ENCODE data around the gene WRAP53.

DNA sequence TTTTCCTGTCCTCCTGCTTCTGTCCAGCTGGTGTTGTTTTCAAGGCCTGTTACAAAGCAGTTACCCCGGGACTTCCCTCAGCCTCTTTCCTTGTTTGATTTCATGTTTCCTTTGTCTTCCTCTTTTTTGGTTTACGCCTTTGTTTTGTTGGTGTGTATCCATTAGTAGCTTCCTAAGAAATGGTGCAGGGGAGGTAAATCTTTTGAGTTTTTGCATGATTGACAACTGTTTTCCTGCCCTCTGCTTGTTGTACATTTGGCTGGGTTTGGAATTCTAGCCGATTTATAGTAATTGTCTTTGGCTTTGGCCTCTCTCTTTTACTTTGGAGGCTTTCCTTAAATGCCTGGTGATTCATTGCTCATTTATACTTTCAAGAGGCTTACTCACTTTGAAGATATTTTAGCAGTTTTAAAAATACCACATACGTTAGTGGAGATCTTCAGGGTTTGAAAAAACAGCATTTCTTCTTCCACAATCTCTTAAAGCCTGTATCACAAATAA is 62.1 kb downstream of the WRAP53 start:
- TF ChIP-seq ZBTB44 (CRISPR knock-in tag; IDR thresholded peaks at IDR 0.05) = no peak
- no peak for TF ChIP-seq ZSCAN20 (CRISPR knock-in tag; IDR thresholded peaks at IDR 0.05; ENCODE audit: borderline replicate concordance)
- TF ChIP-seq SALL2 (CRISPR knock-in tag; IDR thresholded peaks at IDR 0.05) = no peak
- no peak for TF ChIP-seq EP300 (IDR thresholded peaks at IDR 0.05; ENCODE audit: low read depth in 2 of 2, low read length in 2 of 2)
- no peak for TF ChIP-seq EP300 (CRISPR knock-in tag; IDR thresholded peaks at IDR 0.05; ENCODE audit: borderline replicate concordance)
- TF ChIP-seq EZH2 (conservative IDR thresholded peaks at IDR 0.05; ENCODE audit: low read depth, low read length) = no peak
- TF ChIP-seq RFX5 (IDR thresholded peaks at IDR 0.05; ENCODE audit: low read depth, low read length) = no peak
- no peak for TF ChIP-seq KAT2B (IDR thresholded peaks at IDR 0.05; ENCODE audit: borderline replicate concordance, low read depth, low read length)
- no peak for TF ChIP-seq FOXM1 (CRISPR knock-in tag; IDR thresholded peaks at IDR 0.05)
- TF ChIP-seq SP1 (IDR thresholded peaks at IDR 0.05) = no peak
- TF ChIP-seq SP1 (CRISPR knock-in tag; IDR thresholded peaks at IDR 0.05) = no peak
- TF ChIP-seq ZC3H13 (CRISPR knock-in tag; IDR thresholded peaks at IDR 0.05) = no peak
- no peak for TF ChIP-seq CTCF (CRISPR knock-in tag; IDR thresholded peaks at IDR 0.05)
